GM12801 (cell line): ENCODE measurements around the gene FRG2.

Experiments used
- CTCF ChIP-seq: IDR thresholded peaks from one replicate; pipeline ENCODE4 v1.5.1; 2011; ENCODE audit warnings: control low read depth; ENCODE audit not compliant: insufficient read length; ENCODE audit errors: extremely low read depth

FRG2 gene

GRCh38 chr4:190016369-190017289 is 10.4 kb downstream of the FRG2 start:
- TF ChIP-seq CTCF = no peak

DNA sequence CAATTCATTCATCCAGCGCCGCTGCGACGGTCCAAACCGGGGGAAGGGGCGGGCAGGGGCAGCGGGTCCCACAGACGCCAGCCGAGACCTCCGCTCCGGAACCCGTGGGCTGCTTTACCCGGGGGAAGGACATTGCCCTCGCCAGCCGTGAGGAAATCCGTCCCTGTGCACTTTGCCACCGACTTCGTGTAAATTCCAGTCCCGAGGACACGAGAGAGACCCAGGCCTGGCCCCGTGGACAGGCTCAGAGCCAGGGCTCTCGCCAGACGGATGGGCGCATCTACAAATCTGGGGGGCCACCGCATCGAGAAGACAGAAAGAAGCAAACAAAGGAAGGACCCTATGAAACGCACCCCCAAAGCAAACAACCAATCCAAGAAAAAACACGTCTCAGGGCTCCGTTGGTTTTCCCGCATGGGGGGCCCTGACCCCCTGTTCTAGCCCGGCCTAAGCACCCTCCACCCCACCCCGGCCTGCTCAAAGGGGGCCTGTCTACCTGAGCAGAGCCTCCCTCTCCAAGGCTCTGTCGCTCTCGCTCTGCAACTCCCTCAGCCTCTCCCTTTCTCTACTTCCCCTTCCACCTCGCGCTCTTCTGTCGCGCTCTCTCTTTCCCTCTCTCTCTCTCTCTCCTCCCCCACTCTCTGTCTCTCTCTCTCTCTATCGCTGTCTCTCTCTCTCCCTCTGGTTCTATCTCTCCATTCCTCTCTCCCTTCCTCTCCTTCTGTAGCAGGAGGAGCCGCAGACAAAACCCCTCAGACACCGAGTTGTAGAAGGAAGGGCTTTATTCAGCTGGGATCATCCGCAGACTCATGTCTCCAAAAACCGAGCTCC is 11.3 kb downstream of the FRG2 start:
- no peak for TF ChIP-seq CTCF

GRCh38 chr4:190014771-190015537 is 12.1 kb downstream of the FRG2 start:
- no peak for TF ChIP-seq CTCF

DNA sequence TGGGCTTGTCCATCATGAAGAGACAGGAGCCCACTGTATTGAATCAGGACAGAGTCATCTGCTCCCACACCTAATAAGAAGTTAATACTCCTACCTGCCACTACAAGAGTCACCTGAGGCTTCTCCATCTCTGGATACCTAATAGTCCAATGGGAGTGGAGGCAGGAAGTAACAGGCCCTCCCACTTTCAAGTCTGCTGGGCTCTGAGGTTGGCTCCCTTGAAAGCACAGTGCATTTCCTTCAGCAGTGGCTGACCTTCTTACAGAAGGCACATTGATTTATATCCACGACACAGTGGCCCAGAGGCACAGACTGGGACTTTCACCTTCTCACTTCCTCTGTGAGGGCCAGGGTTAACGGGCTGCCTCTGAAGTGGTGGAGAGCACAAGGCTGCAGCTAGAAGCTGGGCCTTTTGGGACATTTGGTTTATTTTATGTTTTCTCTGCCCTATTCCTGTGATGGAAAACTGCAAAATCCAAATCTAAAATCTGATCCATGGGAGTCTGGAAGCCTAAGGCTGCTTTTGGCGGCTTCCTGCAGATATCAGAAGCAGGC is 38.1 kb downstream of the FRG2 start:
- no peak for TF ChIP-seq CTCF

GRCh38 chr4:189981970-189982369 is 45.1 kb downstream of the FRG2 start:
- TF ChIP-seq CTCF = no peak

- no peak for TF ChIP-seq CTCF
Measured at GRCh38 chr4:189979196-189980047, 47.6 kb downstream of the FRG2 start.
